MV-4-11 (cell line): ENCODE measurements around the gene DNAJC5G.
"Not testable (repeated sequence)": the region's sequence is repeated elsewhere in the genome, so short reads cannot be mapped to it uniquely, and the experiment has no call there.

ENCODE experiments used
- DNase-seq: peaks from one replicate; lab custom pipeline; 2025; lab: John Stamatoyannopoulos, UW

Gene DNAJC5G

GRCh38 chr2:27281442-27281841 lies 6.2 kb downstream of the DNAJC5G start:
- no peak for DNase-seq

GRCh38 chr2:27281855-27282559 lies 6.8 kb downstream of the DNAJC5G start, which contains the start of gene TRIM54:
TRIM54 (plus strand) TSS chr2:27282429; CDS start chr2:27282732, 303 bp downstream.
- no peak for DNase-seq

- DNase-seq = no peak
Observed at GRCh38 chr2:27282892-27283291, 7.7 kb downstream of the DNAJC5G start.

- DNase-seq = no peak
Observed at GRCh38 chr2:27284996-27285395, 9.8 kb downstream of the DNAJC5G start.

- DNase-seq = no peak
Observed at GRCh38 chr2:27285481-27285880, 10.2 kb downstream of the DNAJC5G start.

- DNase-seq = no peak
Observed at GRCh38 chr2:27288610-27289009, 13.4 kb downstream of the DNAJC5G start.

GRCh38 chr2:27290549-27290948 lies 15.3 kb downstream of the DNAJC5G start:
- DNase-seq = peak; percentile 27

GRCh38 chr2:27291865-27292264 lies 16.6 kb downstream of the DNAJC5G start:
- no peak for DNase-seq

GRCh38 chr2:27294928-27295327 lies 19.7 kb downstream of the DNAJC5G start:
- no peak for DNase-seq

- peak; percentile 59 for DNase-seq
Observed at GRCh38 chr2:27296481-27296880, 21.2 kb downstream of the DNAJC5G start.

GRCh38 chr2:27297195-27297594 lies 22.0 kb downstream of the DNAJC5G start:
- DNase-seq = no peak

GRCh38 chr2:27298391-27299080 lies 23.3 kb downstream of the DNAJC5G start:
- no peak for DNase-seq

GRCh38 chr2:27300606-27301005 lies 25.4 kb downstream of the DNAJC5G start:
- DNase-seq = not testable (repeated sequence)

GRCh38 chr2:27303093-27304025 lies 28.1 kb downstream of the DNAJC5G start:
- peak; percentile 80 for DNase-seq

GRCh38 chr2:27304488-27305240 lies 29.4 kb downstream of the DNAJC5G start:
- DNase-seq = no peak

- DNase-seq = no peak
Observed at GRCh38 chr2:27305516-27305915, 30.3 kb downstream of the DNAJC5G start.

GRCh38 chr2:27306136-27306535 lies 30.9 kb downstream of the DNAJC5G start:
- no peak for DNase-seq

GRCh38 chr2:27306573-27307286 lies 31.5 kb downstream of the DNAJC5G start:
- DNase-seq = no peak

- DNase-seq = no peak
Observed at GRCh38 chr2:27307287-27307544, 32.0 kb downstream of the DNAJC5G start.

- DNase-seq = no peak
Observed at GRCh38 chr2:27307545-27308358, 32.5 kb downstream of the DNAJC5G start.
